GM18520 (cell line): ENCODE measurements around the gene UBFD1.
A peak's percentile ranks its signal among the peaks of the same experiment; 100 is the strongest.
"Not testable (repeated sequence)": the region's sequence is repeated elsewhere in the genome, so short reads cannot be mapped to it uniquely, and the experiment has no call there.

ENCODE experiments used
- ATAC-seq: cut with Tn5 transposase; IDR thresholded peaks from one replicate; pipeline ENCODE4 v1.9.1; 2021; ENCODE audit not compliant: unreplicated experiment

UBFD1 gene, protein sequence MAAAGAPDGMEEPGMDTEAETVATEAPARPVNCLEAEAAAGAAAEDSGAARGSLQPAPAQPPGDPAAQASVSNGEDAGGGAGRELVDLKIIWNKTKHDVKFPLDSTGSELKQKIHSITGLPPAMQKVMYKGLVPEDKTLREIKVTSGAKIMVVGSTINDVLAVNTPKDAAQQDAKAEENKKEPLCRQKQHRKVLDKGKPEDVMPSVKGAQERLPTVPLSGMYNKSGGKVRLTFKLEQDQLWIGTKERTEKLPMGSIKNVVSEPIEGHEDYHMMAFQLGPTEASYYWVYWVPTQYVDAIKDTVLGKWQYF

DNA sequence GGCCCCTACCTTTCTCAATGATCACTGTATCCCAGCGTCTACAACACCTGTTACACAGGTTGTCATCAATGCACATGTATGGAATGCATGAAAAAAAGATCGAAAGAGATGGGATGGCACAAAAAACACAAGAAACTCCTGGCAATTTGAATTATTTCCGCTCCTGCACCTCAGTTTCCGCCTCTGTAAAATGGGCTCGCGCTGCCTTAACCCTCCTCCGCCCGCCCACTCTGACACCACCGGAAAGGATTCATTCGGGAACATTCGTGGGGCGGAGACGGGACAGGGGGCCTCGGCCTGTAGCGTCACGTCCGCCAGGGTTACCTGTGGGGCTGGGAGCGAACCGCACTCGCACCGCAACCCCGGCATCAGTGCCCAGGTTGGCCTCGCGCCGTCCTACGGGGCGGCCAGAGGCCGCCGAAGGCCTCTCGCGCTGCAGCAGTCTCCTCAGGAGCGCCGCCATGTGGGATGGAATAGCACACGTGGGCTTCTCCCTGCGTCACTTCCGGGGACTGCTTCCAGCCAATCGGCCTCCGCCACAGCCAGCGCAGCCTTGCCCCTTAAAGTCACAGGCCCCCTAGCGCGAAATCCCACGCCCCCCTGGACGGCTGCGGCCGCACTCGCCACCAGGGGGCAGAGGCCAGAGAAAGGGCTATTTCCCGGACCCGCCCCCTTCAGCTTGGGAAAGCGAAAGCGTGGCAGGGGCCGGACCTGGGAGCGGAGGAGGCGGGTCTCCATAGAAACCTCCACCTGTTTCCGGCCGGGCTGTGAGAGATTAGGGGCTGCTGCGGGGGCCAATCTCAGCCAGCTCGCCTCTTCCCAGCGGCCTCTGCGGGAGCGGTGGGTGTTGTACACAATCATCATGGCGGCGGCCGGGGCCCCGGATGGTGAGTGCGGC, at the start of gene UBFD1, which contains the start of gene EARS2:
Gene UBFD1, plus strand, starts transcription at position 847 of the 898 bp plus-strand sequence. Its CDS starts 16 bp downstream, at position 863.
Gene EARS2, minus strand, starts transcription at position 470 of the 898 bp plus-strand sequence. Its CDS starts 7 bp downstream, at position 463.
- ATAC-seq = peak; percentile 82

DNA sequence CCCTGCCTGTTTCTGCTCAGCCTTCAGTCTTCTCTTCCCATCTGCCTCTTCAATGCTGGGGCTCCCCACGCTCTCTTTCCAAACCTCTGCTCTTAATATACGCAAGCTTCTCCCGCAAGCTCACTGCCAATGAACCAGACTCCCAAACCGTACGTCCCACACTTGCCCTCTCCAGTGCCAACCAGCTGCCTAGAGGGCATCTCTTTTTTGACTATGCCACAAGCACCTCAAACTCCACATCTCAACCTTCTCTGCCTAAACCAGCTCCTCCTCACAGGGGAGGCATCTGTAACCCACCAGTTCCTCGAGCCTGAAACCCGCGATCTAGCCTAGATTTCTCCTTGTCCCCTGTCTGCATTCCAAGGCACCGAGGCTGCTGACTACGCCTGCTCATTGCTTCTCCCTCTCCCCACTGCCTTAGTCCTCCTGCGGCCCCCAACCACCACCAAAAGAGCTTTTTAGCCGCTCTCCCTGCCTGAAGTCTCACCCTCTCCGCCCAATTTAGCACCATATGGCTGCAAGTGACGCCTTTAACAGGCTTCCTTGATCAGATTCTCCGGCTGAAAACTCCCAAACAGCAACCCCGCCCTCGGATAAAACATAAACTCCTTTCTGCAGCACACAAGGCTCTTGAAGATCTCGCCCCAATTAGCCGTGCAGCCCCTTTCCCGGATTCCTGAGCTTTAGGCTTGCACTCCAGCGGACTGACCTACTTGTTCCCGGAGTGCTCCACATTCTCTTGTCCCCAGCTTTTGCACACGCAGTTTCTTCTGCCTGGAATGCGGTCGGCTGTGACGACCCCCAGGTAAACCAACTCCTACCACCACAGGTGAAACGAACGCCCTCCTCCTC, 48.7 kb upstream of the UBFD1 start:
- ATAC-seq = no peak

DNA sequence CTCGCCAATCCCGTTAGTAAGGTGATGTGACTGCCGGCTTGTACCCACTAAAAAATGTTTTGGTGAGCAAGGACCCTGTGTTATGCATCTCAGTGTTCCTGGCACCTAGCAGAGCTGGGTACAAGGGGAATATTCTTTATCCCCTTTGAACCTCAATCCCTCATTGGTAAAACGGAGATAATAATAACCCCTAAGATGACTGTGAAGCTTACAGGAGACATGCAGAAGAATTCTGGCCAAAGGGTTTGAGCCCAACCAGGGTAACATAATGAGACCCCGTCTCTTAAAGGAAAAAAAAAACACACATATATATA, 48.1 kb upstream of the UBFD1 start:
- ATAC-seq = no peak

DNA sequence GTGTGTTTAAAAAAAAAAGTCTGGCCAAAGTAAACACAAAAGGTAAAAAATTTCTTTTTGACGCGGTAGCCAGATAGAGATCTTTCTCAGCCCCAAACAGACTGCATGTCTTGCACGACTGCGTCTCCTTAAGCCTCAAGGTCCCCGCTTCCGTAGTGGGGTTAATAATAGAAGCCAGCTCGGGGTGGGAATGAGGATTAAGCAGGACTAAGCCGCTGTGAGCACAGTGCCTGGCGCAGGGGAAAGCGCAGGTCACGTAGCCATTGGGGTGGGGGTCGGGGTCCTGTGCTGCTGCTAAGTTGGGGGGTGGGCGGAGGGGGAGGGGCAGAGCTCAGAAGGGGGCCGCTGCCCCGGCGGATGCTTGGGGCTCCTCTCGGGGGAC, 47.8 kb upstream of the UBFD1 start:
- no peak for ATAC-seq

DNA sequence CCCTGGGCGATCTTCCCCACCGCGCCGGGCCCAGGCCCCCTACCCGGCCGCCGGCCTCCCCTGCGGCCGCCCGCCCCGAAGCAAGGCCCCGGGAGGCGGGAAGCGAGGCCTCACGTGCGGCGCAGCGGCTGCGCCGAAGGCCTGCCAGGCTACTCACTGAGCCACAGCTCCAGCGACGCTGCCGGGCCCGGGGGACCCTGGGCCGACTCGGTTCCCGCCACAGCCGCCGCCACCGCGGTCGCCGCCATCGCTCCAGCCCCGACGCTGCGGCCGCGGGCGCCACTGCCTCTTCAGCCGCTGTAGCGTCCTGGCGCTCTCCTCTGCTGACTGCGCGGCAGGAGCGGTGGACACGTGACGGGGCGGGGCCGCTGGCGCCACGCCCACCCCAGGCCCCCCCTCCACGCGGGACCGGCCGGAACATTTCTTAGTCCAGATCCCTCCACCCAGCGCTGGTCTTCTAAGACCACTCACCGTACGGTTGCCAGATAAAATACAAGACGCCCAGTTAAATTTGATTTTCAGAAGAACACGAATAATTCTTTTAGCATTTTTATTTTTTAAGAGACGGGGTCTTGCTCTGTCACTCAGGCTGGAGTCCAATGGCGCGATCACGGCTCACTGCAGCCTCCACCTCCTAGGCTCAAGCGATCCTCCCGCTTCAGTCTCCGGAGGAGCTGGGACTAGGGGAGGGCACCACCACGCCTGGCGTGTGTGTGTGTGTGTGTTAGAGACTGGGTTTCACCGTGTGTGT, 47.2 kb upstream of the UBFD1 start, which contains the start of gene GGA2:
Gene GGA2, minus strand, starts transcription at position 331 of the 751 bp plus-strand sequence. Its CDS starts 83 bp downstream, at position 248.
- ATAC-seq = peak; percentile 60

DNA sequence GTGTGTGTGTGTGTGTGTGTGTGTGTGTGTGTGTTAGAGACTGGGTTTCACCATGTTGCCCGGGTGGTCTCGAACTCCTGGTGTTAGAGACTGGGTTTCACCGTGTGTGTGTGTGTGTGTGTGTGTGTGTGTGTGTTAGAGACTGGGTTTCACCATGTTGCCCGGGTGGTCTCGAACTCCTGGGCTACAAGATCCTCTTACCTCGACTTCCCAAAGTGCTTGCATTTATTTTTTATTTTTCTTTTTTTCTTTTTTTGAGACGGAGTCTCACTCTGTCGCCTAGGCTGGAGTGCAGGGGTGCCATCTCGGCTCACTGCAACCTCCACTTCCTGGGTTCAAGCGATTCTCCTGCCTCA, 46.6 kb upstream of the UBFD1 start:
- ATAC-seq = not testable (repeated sequence)

DNA sequence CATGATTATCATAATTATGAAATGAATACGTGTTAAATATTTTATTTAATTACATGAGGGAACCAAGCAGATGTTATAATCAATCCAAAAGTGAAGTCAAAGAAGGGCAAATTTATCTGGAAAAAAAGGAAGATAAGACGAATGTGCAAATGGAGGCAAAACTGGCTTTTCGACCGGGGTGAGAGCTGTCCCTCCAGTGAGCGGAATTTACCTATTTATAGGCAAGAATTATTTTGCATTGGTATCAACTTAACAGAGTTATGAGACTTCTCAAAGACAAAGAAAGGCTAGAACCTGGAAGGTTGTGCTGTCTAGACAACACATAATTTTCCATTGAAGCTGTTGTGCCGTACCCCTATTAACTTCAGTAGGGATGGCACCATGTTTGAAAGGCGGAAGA, 45.8 kb upstream of the UBFD1 start:
- ATAC-seq = no peak

DNA sequence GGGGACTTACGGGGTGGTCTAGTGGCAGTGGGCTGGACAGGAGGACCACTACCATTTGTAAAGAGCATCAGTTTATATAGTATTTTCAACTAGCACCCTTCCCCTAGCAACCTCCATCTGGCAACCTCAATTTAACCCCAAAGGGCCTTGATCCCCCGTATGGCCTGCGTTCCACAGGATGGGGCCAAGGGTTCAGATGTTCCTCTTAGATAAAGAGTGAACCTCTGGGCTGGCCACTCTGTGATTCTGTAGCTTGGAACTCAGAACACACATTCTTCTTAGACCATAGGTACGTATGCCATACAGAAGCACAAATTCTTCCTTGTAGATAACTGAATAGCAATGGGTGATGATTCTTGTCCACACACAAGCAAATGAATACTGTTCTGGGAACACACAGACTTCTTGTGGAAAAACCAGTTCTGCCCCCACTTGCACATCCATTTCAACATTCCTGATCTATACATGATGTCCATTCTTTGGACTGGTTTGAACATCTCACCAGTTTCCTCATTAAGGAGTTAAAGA, 45.3 kb upstream of the UBFD1 start:
- ATAC-seq = no peak

DNA sequence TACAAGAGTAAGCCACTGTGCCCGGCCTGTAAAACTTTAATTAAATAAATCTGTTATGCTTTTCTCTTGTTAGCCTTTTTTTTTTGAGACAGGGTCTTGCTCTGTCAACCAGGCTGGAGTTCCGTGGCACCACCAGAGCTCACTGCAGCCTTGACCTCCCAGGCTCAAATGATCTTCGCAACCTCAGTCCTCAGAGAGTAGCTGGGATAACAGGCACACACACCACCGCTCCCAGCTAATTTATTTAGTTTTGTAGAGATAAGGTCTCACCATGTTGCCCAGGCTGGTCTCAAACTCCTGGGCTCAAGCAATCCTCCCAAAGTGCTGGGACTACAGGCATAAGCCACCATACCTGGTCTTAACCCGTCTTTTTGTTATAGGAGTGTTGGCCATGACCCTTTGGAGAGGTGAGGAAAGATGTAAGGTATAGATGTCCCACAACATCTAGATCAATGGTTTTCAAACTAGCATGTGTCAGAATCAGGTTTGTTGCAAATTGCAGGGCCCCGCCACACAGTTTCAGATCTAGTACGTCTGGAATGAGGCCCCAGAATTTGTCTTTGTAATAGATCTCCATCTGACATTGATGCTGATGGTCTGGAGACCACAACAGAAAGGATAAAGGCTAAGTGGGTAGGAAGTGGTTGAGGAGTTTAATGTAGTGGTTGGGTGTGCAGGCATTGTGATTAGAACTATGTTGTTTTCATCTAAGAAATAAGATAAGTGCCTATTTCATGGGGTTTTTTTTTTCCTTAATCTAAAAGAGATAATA, 43.0 kb upstream of the UBFD1 start:
- ATAC-seq = no peak

DNA sequence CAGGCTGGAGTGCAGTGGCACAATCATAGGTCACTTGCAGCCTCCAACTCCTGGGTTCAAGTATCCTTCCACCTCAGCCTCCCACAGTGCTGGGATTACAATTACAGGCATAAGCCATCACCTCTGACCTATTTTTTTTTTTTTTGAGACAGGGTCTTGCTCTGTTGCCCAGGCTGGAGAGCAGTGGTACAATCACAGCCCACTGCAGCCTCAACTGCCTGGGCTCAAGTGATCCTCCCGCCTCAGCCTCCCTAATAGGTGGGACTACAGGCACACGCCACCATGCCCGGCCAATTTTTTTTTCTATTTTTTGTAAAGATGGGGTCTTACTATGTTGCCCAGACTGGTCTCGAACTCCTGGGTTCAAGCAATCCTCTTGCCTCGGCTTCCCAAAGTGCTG, 41.6 kb upstream of the UBFD1 start:
- ATAC-seq = no peak

DNA sequence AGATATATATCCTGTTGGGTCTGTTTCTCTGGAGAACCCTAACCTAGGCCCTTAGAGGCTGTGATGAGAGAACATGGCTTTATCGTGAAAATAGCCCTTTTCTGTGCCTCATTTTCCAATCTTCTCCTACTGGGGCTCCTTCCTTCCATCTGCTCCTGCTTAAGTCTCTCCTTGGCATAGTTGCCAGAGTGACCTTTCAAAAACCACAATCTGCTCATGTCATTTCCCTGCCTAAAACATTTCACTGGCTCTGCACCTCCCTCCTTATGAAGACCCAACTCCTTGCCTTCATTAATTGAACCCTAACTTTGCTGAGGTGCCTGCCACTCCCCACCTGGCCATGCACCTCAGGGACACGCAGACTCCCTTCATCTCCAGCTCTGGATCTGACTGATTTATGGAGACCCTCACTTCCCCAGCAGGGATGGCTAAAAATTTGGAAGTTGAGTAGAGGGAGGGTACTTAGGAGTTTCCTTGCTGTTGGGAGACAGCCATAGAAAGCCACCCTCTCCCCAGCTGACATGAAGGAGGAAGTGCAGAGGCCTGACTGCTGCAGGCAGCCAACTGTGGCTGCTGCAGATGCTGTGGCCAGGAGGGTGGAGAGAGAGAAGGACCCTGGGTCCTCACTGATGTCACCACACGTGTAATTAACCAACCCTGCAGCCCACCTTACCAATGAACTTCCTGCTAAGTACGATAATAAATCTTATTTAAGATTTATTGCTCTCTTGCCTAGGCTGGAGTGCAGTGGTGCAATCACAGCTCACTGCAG, 41.0 kb upstream of the UBFD1 start:
- ATAC-seq = no peak

DNA sequence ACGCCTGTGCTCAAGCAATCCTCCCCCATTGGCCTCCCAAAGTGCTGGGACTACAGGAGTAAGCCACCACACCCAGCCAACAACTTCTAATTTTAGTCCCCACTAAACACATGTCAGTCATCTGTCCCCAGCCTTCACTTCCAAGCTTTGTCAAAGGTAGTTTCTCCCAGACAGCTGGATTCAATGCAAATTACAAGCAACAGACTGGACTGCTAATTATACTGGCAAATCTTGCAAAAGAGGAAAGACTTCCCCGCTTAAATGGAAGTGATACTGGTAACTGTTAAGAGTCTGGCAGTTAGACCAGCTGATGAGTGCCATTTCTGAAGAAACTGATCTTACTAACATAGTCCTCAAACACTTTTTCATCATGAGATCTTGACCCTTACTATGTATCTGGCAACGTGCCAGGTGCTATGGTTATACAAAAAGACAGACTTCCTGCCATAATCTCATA, 39.1 kb upstream of the UBFD1 start:
- no peak for ATAC-seq

DNA sequence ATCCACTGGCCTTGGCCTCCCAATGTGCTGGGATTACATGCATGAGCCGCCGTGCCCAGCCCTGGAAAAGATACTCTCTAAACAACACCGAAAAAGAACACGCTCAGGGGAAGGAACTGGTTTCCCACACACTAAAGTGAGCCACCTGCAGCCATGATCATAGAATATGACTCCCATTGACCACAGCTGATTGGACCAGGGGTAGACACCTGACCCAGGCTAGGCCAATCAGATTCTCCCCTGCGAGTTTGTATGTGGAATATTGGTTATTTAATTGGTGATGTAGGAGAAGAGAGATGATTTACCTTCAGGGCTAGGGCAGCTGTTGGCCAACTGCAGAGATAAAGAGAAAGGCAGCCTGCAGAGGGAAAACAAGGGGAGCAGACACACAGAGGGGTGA, 38.2 kb upstream of the UBFD1 start:
- ATAC-seq = no peak

DNA sequence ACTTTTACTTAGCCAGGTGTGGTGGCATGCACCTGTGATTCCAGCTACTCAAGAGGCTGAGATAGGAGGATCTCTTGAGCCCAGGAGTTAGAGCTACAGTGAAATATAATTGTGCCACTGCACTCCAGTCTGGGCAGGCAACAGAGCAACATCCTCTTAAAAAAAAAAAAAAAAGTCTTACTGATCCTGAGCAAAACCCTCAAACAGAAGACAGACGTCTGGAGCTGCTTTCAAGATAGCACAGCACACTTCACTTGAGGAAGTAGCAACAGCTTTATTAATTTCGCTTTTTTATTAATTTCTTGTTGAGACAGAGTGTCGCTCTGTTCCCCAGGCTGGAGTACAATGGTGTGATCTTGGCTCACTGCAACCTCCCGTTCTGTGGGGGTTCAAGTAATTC, 37.0 kb upstream of the UBFD1 start:
- no peak for ATAC-seq

DNA sequence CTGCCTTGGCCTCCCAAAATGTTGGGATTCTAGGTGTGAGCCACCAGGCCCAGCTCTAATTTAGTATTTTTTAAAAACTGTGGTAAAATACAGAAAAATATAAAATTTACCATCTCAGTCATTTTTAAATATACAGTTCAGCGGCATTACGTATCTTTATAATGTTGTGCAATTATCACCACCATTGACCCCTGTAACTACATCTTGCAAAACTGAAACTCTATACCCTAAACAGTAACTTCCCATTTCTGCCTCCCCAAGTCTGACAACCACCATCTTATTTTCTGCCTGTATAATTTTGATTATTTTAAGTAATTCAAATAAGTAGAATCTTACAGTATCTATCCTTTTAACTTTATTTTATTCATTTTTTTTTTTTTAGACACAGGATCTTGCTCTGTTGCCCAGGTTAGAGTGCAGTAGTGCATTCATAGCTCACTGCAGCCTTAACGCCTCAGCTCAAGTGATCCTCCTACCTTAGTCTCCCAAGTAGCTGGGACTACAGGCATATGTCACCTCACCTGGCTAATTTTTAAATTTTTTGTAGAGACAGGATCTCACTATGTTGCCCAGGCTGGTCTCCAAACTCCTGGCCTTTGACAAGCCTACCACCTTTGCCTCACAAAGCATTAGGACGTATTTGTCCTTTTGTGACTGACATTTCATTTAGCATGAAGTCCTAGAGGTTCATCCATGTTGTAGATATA, 36.3 kb upstream of the UBFD1 start:
- no peak for ATAC-seq

DNA sequence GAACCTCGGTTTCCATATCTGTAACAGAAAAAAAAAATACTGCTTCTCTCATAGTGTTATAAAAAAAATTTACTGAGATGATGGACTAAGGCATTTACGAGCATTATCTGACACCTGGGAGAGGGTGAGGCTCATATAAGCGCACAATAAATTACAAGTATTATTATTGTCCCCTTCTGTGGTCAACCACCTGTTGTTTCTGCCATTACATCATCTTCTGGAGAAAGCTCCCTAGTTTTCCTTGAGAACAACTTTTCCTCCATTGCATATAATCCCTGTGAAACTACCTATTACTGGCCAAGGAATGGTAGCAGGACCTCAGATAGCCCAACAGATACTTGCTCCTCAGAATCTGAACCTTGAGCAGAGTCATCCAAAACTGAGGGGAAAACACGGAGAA, 35.6 kb upstream of the UBFD1 start:
- no peak for ATAC-seq

DNA sequence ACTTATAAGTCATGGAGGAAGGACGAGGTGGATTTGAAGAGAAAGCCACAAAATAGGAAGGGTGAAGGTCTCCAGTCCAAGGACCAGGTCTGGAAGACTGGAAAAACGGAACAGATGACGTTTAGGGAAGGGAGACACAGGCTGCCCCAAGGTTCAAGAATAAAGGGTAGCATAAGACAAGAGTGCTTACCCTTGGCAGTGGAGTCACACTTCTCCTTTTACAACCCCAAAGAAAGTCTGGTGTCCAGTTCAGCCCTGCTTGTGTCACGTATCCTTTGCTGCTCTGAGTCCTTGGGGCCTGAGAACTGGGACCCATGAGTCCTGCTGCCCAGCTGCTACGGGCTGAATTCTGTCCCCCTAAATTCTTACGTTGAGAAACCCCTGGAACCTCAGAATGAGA, 34.2 kb upstream of the UBFD1 start:
- ATAC-seq = no peak

DNA sequence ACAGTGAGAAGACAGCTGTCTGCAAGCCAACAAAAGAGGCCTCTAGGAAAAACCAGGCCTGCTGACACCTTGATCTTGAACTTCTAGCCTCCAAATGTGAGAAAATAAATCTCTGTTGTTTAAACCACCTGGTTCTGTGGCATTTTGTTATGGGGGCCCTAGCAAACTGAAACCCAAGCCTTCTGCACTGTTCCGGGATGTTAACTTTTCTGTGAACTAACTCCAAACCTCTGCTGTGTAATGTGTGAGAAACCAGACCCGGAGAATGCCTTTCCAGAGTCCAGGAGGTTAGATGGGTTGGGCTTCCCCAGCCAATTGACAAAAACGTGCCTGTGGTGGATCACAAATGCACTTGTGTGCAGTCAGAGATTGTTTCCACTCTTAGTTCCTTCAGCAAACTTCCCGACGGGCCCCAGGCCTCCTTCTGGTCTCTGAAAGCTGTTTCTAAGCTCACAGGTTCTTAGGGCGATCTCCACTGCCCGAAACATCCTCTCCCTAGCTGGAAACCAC, 33.6 kb upstream of the UBFD1 start:
- no peak for ATAC-seq
